Natural killer cell (primary cell): ENCODE data around the gene GTPBP4. TPM values are rescaled to one million over a fixed set of nuclear protein-coding genes. Genes with fewer than 3 reads are reported as not detected.
A peak's percentile ranks its signal among the peaks of the same experiment; 100 is the strongest.

Experiments
- ATAC-seq, 3 donors: fragments of 150-1000 bp in 2 of 3; fragments of 200-7000 bp in 1 of 3; cut with Tn5 transposase; 1 replicate in 1 of 3; 2 replicates in 2 of 3; pipeline ENCODE4 v1.10.0; 2021; ENCODE audit warnings: mild to moderate bottlenecking in 2 of 3, moderate library complexity in 2 of 3
- DNase-seq, 2 donors: peaks; one replicate each; pipeline versions ENCODE4 v3.0.0 to v3.0.0-alpha.2; 2013 to 2021; ENCODE audit warnings: mixed read lengths in 1 of 2
- H3K27ac ChIP-seq: one replicate; pipeline ENCODE4 v1.5.1; 2013; ENCODE audit warnings: mild to moderate bottlenecking, low read length
- H3K27me3 ChIP-seq: one replicate; pipeline ENCODE4 v1.6.1; 2013; ENCODE audit warnings: low read length; ENCODE audit not compliant: control insufficient read depth, insufficient read depth
- H3K36me3 ChIP-seq: one replicate; pipeline ENCODE4 v1.6.1; 2013; ENCODE audit warnings: low read length; ENCODE audit not compliant: control insufficient read depth, insufficient read depth
- H3K4me1 ChIP-seq: one replicate; pipeline ENCODE4 v1.6.1; 2013; ENCODE audit warnings: low read length; ENCODE audit not compliant: control insufficient read depth, insufficient read depth
- H3K4me3 ChIP-seq: one replicate; pipeline ENCODE4 v1.5.1; 2013; ENCODE audit warnings: low read length
- H3K9me3 ChIP-seq: one replicate; pipeline ENCODE4 v1.6.1; 2013; ENCODE audit warnings: low read length; ENCODE audit not compliant: control insufficient read depth, insufficient read depth
- H3K27ac Mint-ChIP-seq, 2 donors: one replicate each; pipeline ENCODE4 v1.8.0; 2022; ENCODE audit warnings: mild to moderate bottlenecking in 2 of 2, mixed read lengths in 2 of 2, moderate library complexity in 1 of 2
- H3K27me3 Mint-ChIP-seq, 2 donors: one replicate each; pipeline ENCODE4 v1.8.0; 2022; ENCODE audit warnings: low read depth in 2 of 2, mixed read lengths in 2 of 2
- H3K36me3 Mint-ChIP-seq: one replicate; pipeline ENCODE4 v1.8.0; 2022; ENCODE audit warnings: mixed read lengths
- H3K4me1 Mint-ChIP-seq, 2 donors: one replicate each; pipeline ENCODE4 v1.8.0; 2022; ENCODE audit warnings: mixed read lengths in 2 of 2
- H3K4me3 Mint-ChIP-seq: one replicate; pipeline ENCODE4 v1.8.0; 2022; ENCODE audit warnings: mild to moderate bottlenecking, moderate library complexity, mixed read lengths
- H3K9me3 Mint-ChIP-seq, 2 donors: one replicate each; pipeline ENCODE4 v1.8.0; 2022; ENCODE audit warnings: mixed read lengths in 2 of 2
- WGBS: methylation state at CpG from one replicate; pipeline ENCODE4 v1.1.7; 2013; ENCODE audit warnings: missing lambda C conversion rate; ENCODE audit not compliant: insufficient coverage; 5-methylcytosine and 5-hydroxymethylcytosine counted together
- intact Hi-C: fragments of 100-400 bp; cut with micrococcal nuclease; formaldehyde crosslinking; loops from one replicate; pipeline ENCODE4 v1.14.2; 2022
- total RNA-seq, 4 donors: library from RNA; stranded (reverse); fragments of 120-200 nt in 1 of 4; gene quantifications; one replicate each; pipeline versions ENCODE4 v1.2.3 to v1.2.4, GENCODE V29; 2013 to 2022
- TF ChIP-seq, protein P1 (sequence below): fragments of 200-600 bp; IDR thresholded peaks from one replicate; pipeline ENCODE4 v1.8.0; 2022; ENCODE audit warnings: antibody characterized with exemption

The GTPBP4 gene
- total RNA-seq, 3 donors from 2014 or later (not counting 1 experiment from before 2014, with no cell fraction given): 53.9 to 99.6 (median 72.5) TPM

DNA sequence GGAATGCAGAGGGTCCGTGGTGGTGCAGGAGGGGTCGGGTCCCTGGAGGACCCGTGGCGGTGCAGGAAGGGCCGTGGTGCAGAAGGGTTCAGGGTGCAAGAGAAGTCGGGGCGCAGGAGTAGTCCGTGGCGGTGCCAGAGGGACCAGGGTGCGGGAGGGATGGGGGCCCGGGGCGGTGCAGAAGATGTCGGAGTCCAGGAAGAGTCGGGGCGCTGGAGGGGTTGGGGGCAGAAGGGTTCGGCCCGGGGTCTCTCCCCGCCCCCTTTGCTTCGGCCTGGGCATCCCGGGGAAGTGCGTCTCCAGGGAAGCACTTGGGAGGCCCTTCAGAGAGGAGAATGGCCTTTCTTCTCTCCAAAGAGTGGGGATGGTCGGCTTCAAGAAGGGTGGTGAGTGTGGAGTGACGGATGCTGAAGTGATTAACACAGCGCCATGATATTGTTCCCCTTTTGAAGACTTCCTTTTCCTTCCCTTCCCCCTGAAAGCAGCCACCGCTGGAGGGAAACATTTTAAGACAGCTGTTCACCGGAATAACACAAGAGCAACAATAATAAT lies 68.9 kb downstream of the GTPBP4 start:
- Mint-ChIP-seq H3K9me3 (no peaks in the 10 kb centered on the region), H3K27me3 (no peaks in the 10 kb centered on the region), H3K4me3 (peak overlapping the region; percentile 95), H3K4me1 (peaks cover 83 to 89% of the 10 kb centered on the region in 2 donors), H3K27ac (peak overlapping the region; percentile 97 to 98), H3K36me3 (no peaks in the 10 kb centered on the region)
- TF ChIP-seq, protein P1, sequence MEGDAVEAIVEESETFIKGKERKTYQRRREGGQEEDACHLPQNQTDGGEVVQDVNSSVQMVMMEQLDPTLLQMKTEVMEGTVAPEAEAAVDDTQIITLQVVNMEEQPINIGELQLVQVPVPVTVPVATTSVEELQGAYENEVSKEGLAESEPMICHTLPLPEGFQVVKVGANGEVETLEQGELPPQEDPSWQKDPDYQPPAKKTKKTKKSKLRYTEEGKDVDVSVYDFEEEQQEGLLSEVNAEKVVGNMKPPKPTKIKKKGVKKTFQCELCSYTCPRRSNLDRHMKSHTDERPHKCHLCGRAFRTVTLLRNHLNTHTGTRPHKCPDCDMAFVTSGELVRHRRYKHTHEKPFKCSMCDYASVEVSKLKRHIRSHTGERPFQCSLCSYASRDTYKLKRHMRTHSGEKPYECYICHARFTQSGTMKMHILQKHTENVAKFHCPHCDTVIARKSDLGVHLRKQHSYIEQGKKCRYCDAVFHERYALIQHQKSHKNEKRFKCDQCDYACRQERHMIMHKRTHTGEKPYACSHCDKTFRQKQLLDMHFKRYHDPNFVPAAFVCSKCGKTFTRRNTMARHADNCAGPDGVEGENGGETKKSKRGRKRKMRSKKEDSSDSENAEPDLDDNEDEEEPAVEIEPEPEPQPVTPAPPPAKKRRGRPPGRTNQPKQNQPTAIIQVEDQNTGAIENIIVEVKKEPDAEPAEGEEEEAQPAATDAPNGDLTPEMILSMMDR: no peak
- under 1% methylated on average over 23 of the region's 26 CpGs for WGBS
- DNase-seq (peak in 1 of 2 donors; percentile 46), ATAC-seq (peak in 2 of 3 donors; percentile 4 to 15)
- peak overlapping the region; percentile 97 for H3K27ac ChIP-seq
- intact Hi-C loops: no loop called here
- no peaks in the 10 kb centered on the region for H3K9me3 ChIP-seq
- H3K4me1 ChIP-seq: peaks cover 51% of the 10 kb centered on the region
- peaks cover 23% of the 10 kb centered on the region for H3K36me3 ChIP-seq
- H3K4me3 ChIP-seq: peak overlapping the region; percentile 100
- H3K27me3 ChIP-seq: no peaks in the 10 kb centered on the region

DNA sequence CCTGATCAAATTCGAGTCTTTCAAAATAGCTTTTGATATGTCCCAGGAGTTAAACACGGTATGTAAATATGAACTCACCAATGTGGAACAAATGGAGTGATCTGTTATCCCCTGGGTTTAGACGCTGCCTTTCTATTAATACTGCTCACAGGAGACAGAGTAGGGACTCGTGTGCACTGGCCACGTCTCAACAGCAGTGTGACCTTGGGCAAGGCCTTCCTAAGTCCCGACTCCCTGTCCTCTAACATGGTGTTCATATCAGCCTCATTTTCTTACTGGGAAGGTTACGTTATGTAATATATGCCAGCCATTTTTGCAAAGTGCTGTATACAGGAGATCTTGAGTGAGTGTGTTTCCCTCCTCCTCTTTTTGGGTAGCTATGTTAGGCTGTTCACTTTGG lies 69.8 kb downstream of the GTPBP4 start:
- TF ChIP-seq, protein P1: no peak
- no peaks in the 10 kb centered on the region for H3K9me3 Mint-ChIP-seq
- intact Hi-C loops: no loop called here
- H3K27ac Mint-ChIP-seq: peak overlapping the region; percentile 97 to 98
- no peaks in the 10 kb centered on the region for H3K36me3 Mint-ChIP-seq
- peak overlapping the region; percentile 95 for H3K4me3 Mint-ChIP-seq
- ATAC-seq (no peak), DNase-seq (no peak)
- H3K4me1 Mint-ChIP-seq: peaks cover 83 to 89% of the 10 kb centered on the region in 2 donors
- Histone ChIP-seq H3K4me1 (peaks cover 57% of the 10 kb centered on the region), H3K9me3 (no peaks in the 10 kb centered on the region), H3K27me3 (no peaks in the 10 kb centered on the region), H3K36me3 (peaks cover 19% of the 10 kb centered on the region), H3K4me3 (no peak overlapping the region), H3K27ac (peak overlapping the region; percentile 2)
- WGBS: 77% methylated on average over 6 of the region's 7 CpGs
- H3K27me3 Mint-ChIP-seq: no peaks in the 10 kb centered on the region

DNA sequence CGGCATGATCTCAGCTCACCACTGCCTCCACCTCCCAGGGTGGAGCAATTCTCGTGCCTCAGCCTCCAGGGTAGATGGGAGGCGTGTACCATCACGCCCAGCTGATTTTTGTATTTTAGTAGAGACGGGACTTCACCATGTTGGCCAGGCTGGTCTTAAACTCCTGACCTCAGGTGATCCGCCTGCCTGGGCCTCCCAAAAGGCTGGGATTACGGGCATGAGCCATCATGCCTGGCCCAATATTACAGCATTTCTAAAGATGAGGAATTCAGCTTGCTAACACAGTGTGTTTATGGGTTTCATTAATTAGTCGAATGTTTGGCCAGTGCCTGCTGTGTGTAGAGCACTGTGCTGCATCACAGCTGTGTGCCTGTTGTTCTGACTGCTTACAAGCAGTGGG lies 71.7 kb downstream of the GTPBP4 start:
- no peak overlapping the region for H3K27ac ChIP-seq
- intact Hi-C loops: loop anchor here (5.0 kb wide), 1 partner anchor 48 kb away; no protein-coding TSS in a partner anchor
- Mint-ChIP-seq H3K36me3 (no peaks in the 10 kb centered on the region), H3K9me3 (no peaks in the 10 kb centered on the region), H3K4me1 (peaks cover 83 to 89% of the 10 kb centered on the region in 2 donors), H3K4me3 (no peak overlapping the region), H3K27ac (peak overlapping the region; percentile 88 to 89), H3K27me3 (no peaks in the 10 kb centered on the region)
- no peaks in the 10 kb centered on the region for H3K9me3 ChIP-seq
- H3K4me1 ChIP-seq: peaks cover 72% of the 10 kb centered on the region
- TF ChIP-seq, protein P1: no peak
- DNase-seq: peak in 1 of 2 donors; percentile 2
- 94% methylated on average over 8 of the region's 8 CpGs for WGBS
- H3K36me3 ChIP-seq: peaks cover 5% of the 10 kb centered on the region
- no peak for ATAC-seq
- H3K27me3 ChIP-seq: no peaks in the 10 kb centered on the region
- no peak overlapping the region for H3K4me3 ChIP-seq
